ENCODE data around the gene FAM83F.

FAM83F gene

DNA sequence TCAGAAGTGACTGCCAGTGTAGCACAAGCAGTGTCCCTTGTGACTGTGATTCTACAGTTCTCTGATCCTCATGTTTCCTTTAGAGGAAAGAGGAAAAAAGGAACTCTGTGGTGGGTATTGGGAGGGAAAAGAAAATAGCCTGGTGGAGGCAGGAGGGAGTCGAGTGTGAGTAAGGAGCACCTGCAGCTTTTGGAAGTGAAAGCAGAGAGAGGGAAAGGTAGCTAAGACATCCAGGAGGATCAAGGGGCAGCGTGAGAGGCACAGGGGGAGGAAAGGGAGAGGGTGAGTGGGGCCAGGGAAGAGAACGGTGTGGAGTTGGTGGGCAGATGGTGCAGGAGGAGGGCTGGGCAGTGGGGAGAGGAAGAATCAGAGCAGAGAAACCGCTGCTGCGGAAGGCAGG lies 22.1 kb upstream of the FAM83F start:
- ATAC-seq: no peak
- no peak for TF ChIP-seq ZNF565 (CRISPR knock-in tag; conservative IDR thresholded peaks at IDR 0.05; ENCODE audit: low read depth)
- no peak for TF ChIP-seq ZNF70 (CRISPR knock-in tag; IDR thresholded peaks at IDR 0.05)
- TF ChIP-seq GLIS3 (CRISPR knock-in tag; IDR thresholded peaks at IDR 0.05): no peak
- TF ChIP-seq ARNTL (CRISPR knock-in tag; IDR thresholded peaks at IDR 0.05; ENCODE audit: borderline replicate concordance, low read depth): no peak
- no peak for TF ChIP-seq ZNF8 (CRISPR knock-in tag; IDR thresholded peaks at IDR 0.05)
- TF ChIP-seq CSDC2 (CRISPR knock-in tag; IDR thresholded peaks at IDR 0.05): no peak

DNA sequence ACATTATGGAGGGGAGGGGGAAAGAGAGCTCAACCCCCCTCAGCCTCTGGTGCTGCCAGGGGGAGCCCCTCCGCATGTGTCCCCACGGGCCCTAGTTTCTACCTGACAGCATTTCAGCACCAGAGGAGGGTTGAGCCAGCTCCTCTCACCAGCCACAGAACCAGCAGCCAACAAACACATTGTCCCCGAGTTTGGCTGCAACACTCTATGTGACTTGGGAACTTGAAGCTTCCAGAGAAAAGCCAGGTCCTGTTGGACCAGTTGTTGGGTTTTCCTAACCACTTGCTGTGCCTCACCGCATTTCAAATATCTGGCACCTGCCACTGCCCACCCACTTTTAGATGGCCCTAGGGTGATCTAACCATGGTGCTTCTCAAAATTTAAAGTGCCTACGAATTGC lies 21.1 kb upstream of the FAM83F start:
- no peak for ATAC-seq

DNA sequence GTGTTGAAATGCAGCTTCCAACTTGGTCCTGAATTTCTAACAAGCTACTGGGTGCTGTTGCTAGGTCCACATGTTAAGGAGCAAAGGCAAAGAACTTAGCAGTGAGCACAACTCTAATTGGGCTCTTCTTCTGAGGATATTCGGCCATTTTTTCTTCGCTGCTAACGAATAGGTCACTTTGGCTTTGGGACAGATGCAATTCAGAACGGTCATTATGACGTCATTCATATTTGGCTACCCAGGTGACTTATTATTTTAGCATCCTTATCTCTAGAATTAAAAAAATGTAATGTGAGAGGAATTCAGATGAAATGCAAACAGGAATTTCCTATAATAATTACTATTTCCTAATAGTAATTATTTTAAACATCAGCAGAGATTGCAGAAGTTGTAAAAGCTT lies 20.7 kb upstream of the FAM83F start:
- ATAC-seq: no peak
- no peak for TF ChIP-seq ZFP3 (CRISPR knock-in tag; IDR thresholded peaks at IDR 0.05)

More for the DNA sequence above, 21.1 kb upstream of the FAM83F start:
- TF ChIP-seq SNAI2 (CRISPR knock-in tag; IDR thresholded peaks at IDR 0.05) (no peak), ZC3H10 (CRISPR knock-in tag; IDR thresholded peaks at IDR 0.05) (no peak), ISL1 (CRISPR knock-in tag; IDR thresholded peaks at IDR 0.05) (no peak), OSR1 (CRISPR knock-in tag; IDR thresholded peaks at IDR 0.05) (no peak), ZNF70 (CRISPR knock-in tag; IDR thresholded peaks at IDR 0.05) (no peak)
- TF ChIP-seq, protein P1, sequence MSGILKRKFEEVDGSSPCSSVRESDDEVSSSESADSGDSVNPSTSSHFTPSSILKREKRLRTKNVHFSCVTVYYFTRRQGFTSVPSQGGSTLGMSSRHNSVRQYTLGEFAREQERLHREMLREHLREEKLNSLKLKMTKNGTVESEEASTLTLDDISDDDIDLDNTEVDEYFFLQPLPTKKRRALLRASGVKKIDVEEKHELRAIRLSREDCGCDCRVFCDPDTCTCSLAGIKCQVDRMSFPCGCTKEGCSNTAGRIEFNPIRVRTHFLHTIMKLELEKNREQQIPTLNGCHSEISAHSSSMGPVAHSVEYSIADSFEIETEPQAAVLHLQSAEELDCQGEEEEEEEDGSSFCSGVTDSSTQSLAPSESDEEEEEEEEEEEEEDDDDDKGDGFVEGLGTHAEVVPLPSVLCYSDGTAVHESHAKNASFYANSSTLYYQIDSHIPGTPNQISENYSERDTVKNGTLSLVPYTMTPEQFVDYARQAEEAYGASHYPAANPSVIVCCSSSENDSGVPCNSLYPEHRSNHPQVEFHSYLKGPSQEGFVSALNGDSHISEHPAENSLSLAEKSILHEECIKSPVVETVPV (CRISPR knock-in tag; IDR thresholded peaks at IDR 0.05): no peak

DNA sequence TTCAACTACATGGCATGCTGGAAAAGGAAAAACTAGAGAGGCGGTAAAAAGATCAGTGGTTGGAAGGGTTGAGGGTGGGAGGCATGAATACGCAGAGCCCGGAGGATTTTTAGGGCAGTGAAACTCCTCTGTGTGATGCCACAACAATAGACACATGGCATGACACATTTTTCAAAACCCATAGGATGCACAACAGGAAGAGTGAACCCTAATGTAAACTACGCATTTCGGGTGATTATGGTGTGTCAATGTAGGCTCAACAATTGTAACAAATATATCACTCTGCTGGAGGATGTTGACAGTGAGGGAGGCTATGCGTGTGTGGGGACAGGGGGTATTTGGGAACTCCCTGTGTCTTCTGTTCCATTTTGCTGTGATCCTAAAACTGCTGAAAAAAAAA lies 15.7 kb upstream of the FAM83F start:
- TF ChIP-seq CSDC2 (CRISPR knock-in tag; IDR thresholded peaks at IDR 0.05): no peak
- TF ChIP-seq, protein P2, sequence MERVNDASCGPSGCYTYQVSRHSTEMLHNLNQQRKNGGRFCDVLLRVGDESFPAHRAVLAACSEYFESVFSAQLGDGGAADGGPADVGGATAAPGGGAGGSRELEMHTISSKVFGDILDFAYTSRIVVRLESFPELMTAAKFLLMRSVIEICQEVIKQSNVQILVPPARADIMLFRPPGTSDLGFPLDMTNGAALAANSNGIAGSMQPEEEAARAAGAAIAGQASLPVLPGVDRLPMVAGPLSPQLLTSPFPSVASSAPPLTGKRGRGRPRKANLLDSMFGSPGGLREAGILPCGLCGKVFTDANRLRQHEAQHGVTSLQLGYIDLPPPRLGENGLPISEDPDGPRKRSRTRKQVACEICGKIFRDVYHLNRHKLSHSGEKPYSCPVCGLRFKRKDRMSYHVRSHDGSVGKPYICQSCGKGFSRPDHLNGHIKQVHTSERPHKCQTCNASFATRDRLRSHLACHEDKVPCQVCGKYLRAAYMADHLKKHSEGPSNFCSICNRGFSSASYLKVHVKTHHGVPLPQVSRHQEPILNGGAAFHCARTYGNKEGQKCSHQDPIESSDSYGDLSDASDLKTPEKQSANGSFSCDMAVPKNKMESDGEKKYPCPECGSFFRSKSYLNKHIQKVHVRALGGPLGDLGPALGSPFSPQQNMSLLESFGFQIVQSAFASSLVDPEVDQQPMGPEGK (CRISPR knock-in tag; IDR thresholded peaks at IDR 0.05; ENCODE audit: borderline replicate concordance): no peak
- TF ChIP-seq, protein P3, sequence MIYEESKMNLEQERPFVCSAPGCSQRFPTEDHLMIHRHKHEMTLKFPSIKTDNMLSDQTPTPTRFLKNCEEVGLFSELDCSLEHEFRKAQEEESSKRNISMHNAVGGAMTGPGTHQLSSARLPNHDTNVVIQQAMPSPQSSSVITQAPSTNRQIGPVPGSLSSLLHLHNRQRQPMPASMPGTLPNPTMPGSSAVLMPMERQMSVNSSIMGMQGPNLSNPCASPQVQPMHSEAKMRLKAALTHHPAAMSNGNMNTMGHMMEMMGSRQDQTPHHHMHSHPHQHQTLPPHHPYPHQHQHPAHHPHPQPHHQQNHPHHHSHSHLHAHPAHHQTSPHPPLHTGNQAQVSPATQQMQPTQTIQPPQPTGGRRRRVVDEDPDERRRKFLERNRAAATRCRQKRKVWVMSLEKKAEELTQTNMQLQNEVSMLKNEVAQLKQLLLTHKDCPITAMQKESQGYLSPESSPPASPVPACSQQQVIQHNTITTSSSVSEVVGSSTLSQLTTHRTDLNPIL (CRISPR knock-in tag; IDR thresholded peaks at IDR 0.05; ENCODE audit: low read depth): no peak
- no peak for TF ChIP-seq ZFP30 (CRISPR knock-in tag; IDR thresholded peaks at IDR 0.05)
- no peak for TF ChIP-seq ZNF70 (CRISPR knock-in tag; IDR thresholded peaks at IDR 0.05)
- no peak for TF ChIP-seq TOX (CRISPR knock-in tag; IDR thresholded peaks at IDR 0.05; ENCODE audit: borderline replicate concordance)
- no peak for TF ChIP-seq BACH2 (CRISPR knock-in tag; IDR thresholded peaks at IDR 0.05; ENCODE audit: borderline replicate concordance)
- TF ChIP-seq GLIS3 (CRISPR knock-in tag; IDR thresholded peaks at IDR 0.05): no peak
- no peak for TF ChIP-seq PPARA (CRISPR knock-in tag; IDR thresholded peaks at IDR 0.05; ENCODE audit: borderline replicate concordance)
- no peak for TF ChIP-seq OSR1 (CRISPR knock-in tag; IDR thresholded peaks at IDR 0.05)
- no peak for TF ChIP-seq ZFP3 (CRISPR knock-in tag; IDR thresholded peaks at IDR 0.05)
- TF ChIP-seq, protein P4, sequence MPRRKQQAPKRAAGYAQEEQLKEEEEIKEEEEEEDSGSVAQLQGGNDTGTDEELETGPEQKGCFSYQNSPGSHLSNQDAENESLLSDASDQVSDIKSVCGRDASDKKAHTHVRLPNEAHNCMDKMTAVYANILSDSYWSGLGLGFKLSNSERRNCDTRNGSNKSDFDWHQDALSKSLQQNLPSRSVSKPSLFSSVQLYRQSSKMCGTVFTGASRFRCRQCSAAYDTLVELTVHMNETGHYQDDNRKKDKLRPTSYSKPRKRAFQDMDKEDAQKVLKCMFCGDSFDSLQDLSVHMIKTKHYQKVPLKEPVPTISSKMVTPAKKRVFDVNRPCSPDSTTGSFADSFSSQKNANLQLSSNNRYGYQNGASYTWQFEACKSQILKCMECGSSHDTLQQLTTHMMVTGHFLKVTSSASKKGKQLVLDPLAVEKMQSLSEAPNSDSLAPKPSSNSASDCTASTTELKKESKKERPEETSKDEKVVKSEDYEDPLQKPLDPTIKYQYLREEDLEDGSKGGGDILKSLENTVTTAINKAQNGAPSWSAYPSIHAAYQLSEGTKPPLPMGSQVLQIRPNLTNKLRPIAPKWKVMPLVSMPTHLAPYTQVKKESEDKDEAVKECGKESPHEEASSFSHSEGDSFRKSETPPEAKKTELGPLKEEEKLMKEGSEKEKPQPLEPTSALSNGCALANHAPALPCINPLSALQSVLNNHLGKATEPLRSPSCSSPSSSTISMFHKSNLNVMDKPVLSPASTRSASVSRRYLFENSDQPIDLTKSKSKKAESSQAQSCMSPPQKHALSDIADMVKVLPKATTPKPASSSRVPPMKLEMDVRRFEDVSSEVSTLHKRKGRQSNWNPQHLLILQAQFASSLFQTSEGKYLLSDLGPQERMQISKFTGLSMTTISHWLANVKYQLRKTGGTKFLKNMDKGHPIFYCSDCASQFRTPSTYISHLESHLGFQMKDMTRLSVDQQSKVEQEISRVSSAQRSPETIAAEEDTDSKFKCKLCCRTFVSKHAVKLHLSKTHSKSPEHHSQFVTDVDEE (CRISPR knock-in tag; IDR thresholded peaks at IDR 0.05): no peak
- TF ChIP-seq, protein P5, sequence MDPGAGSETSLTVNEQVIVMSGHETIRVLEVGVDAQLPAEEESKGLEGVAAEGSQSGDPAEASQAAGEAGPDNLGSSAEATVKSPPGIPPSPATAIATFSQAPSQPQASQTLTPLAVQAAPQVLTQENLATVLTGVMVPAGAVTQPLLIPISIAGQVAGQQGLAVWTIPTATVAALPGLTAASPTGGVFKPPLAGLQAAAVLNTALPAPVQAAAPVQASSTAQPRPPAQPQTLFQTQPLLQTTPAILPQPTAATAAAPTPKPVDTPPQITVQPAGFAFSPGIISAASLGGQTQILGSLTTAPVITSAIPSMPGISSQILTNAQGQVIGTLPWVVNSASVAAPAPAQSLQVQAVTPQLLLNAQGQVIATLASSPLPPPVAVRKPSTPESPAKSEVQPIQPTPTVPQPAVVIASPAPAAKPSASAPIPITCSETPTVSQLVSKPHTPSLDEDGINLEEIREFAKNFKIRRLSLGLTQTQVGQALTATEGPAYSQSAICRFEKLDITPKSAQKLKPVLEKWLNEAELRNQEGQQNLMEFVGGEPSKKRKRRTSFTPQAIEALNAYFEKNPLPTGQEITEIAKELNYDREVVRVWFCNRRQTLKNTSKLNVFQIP (CRISPR knock-in tag; IDR thresholded peaks at IDR 0.05; ENCODE audit: borderline replicate concordance, low read depth): no peak
- no peak for TF ChIP-seq ISL1 (CRISPR knock-in tag; IDR thresholded peaks at IDR 0.05)
- ATAC-seq: no peak
